ENCODE results near the gene AFDN.
A peak's percentile ranks its signal among the peaks of the same experiment; 100 is the strongest.

Gene AFDN

DNA sequence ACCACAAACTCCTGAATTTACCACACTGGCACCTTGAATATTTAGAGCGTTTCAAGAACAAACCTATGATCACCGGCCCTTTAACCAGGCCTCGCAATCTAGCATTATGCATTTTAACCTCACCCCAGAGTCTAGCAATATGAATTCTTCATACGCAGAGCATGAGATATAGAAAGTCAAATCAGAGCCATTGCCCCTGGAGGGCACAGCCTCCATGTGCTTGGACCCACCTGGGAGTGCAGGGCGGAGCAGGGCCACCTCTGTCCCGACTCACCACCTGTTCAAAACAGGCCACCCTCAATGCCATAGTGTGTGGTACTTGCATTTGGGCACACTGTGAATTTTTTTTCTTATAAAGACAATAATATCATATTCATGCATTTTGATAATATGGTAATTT, 19.5 kb upstream of the AFDN start:
- TF ChIP-seq CTCF (IDR thresholded peaks at IDR 0.05; ENCODE audit: low read length, missing control alignments) = no peak
- no peak overlapping the region for H3K4me3 ChIP-seq (replicated peaks; ENCODE audit: low read depth, low read length)
- DNase-seq (ENCODE audit: low read depth) = no peak

DNA sequence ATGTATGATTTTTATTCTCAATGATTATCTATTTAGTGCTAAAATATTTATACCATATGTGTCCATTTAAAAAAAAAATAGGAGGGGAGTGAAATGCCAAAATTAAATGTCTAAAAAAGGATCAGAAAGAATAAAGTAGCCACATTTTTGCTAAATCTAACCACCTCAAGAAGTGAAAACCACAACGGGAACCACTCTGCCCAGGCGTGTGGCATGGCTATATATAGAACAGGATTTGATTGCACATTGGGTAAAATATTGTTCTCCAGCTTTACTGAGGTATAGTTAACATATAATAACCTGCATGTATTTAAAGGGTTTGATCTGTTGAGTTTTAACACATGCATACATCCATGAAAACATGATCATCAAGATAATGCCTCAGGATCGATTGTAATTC, 19.0 kb upstream of the AFDN start:
- DNase-seq (ENCODE audit: low read depth) = no peak
- TF ChIP-seq CTCF (IDR thresholded peaks at IDR 0.05; ENCODE audit: low read length, missing control alignments) = no peak
- no peak overlapping the region for H3K4me3 ChIP-seq (replicated peaks; ENCODE audit: low read depth, low read length)

DNA sequence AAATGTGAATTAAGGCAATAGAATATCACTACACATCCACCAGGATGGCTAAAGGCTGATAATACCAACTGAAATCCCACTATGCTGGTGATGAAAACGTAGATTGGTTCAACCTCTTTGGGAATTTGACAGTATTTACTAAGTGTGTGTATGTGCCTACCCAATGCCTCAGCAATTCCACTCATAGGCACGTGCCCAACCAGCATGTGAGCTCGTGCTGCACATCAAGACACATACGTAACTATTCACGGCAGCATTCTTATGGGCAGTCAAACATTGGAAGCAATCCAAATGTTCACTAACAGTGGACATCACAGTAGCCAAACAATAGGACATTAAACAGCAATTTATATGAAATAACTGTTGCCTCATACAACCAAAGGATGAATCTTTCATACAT, 15.7 kb upstream of the AFDN start:
- DNase-seq (ENCODE audit: low read depth) = no peak
- no peak for TF ChIP-seq CTCF (IDR thresholded peaks at IDR 0.05; ENCODE audit: low read length, missing control alignments)

DNA sequence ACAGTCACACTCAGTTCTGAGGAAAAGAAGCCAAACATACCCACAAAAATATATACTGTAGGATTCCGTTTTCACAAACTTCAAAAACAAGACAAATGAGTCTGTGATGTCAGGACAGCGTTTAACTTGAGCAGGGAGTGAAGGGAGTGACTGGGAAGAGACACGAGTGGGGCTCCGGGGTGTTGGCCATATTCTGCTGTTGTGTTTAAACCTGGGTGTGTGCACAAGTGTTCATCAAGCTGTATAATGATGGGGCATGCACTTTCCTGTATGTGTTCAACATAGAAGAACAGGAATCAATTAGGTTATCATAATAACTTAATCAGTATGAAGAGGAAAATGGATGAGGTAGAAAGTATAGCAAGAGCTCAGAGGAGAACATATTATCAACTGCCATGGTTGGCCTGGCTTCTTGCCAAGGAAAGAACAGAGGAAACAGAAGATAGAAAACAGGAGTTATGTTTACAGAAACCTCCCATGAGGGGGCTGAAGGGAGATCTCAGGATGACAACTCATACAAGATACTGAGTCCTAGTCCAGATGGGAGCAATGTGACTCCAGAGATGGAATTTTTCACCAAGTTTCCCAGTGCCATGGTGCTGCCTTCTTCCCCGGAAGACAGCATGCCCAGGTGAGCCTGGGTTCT, 15.1 kb upstream of the AFDN start:
- peak; percentile 39 for DNase-seq (ENCODE audit: low read depth)
- no peak for TF ChIP-seq CTCF (IDR thresholded peaks at IDR 0.05; ENCODE audit: low read length, missing control alignments)
- no peak overlapping the region for H3K4me3 ChIP-seq (replicated peaks; ENCODE audit: low read depth, low read length)

More for the DNA sequence above, 15.7 kb upstream of the AFDN start:
- H3K4me3 ChIP-seq (replicated peaks; ENCODE audit: low read depth, low read length) = no peak overlapping the region

DNA sequence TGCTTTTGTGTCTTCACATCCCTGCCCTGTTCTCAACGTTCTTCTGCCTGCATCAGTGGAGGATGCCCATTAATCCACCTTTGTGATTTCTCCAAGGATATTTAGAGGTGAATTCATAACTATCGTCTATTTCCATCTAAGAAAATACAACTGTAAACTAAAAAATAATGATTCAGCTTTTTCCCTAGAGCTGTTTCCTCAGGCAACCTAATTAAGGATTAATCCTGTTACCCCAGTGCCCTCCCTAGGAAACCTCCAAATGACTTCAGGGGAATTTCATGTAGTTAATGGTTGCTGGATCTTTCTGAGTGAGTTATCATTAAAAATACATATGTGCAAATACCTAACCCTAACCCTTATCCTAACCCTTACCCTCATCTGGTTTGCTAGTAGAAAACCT, 14.6 kb upstream of the AFDN start:
- H3K4me3 ChIP-seq (replicated peaks; ENCODE audit: low read depth, low read length) = no peak overlapping the region
- no peak for TF ChIP-seq CTCF (IDR thresholded peaks at IDR 0.05; ENCODE audit: low read length, missing control alignments)
- DNase-seq (ENCODE audit: low read depth) = no peak

DNA sequence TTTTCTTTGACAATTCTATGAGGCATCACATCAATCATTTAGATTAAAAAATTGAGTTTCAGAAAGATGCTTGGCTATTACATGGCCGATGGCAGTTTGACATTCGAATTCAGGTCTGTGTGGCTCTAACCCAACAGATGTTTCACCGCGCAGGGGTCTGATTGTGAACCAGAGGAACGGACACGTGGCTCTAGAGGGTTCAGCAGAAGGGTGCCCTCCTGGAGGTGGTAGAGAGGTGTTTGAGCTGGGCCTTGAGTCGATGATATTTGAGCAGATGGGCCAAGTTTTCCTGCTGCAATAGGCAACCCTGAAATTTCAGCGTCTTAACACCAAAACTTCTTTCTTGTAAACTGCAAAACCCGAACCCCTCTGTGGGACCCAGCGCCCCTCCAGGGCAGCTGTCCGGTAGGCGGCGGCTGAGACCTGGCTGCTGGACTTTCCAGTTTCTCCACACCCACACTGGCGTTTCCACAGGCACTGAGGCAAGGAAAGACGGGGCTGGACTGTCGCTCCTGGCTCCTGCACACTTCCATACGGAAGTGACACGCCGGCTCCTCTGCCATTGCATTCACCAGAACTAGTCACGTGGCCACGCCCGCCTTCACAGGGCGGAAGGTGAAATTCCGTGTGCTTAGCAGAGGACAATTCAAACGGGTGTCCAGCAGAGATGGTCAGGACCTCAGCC, 11.3 kb upstream of the AFDN start:
- TF ChIP-seq CTCF (IDR thresholded peaks at IDR 0.05; ENCODE audit: low read length, missing control alignments) = no peak

DNA sequence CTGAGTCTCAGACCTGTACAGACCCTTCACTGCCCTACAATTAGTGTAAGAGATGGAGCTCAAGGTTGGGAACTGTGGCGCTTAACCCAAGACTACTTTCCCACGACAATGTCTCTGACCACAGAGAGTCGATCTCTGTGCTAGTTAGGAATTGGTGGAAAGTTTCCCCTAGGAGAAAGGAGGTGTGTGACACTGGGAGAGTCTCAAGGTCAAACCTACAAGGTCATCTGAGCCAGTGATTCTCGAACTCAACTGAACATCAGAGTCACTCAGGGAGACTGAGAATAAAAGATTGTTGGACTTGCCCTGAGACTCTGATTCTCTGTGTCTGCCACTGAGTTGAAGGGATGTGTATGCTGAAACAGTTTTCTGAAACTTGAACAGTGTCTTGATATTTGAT, 9.7 kb upstream of the AFDN start:
- no peak for TF ChIP-seq CTCF (IDR thresholded peaks at IDR 0.05; ENCODE audit: low read length, missing control alignments)
- DNase-seq (ENCODE audit: low read depth) = no peak
- no peak overlapping the region for H3K4me3 ChIP-seq (replicated peaks; ENCODE audit: low read depth, low read length)

More for the DNA sequence above, 11.3 kb upstream of the AFDN start:
- H3K4me3 ChIP-seq (replicated peaks; ENCODE audit: low read depth, low read length) = no peak overlapping the region
- DNase-seq (ENCODE audit: low read depth) = no peak

Measured in fibroblast of pulmonary artery (primary cell).